ENCODE results near the gene FSIP1.

Gene FSIP1

GRCh38 chr15:39654304-39654703 lies 128.3 kb downstream of the FSIP1 start:
- no peaks in the 10 kb centered on the region for H3K9me2 ChIP-seq (ENCODE audit: low read depth, low read length)
- no peak overlapping the region for H2AFZ ChIP-seq (ENCODE audit: low read length)
- H3K27ac ChIP-seq (ENCODE audit: low read depth, low read length, poor library complexity, severe bottlenecking) = no peak overlapping the region
- H4K20me1 ChIP-seq (ENCODE audit: insufficient read depth, low read length) = no peaks in the 10 kb centered on the region
- no peak overlapping the region for H3K4me3 ChIP-seq (ENCODE audit: low read depth, low read length, poor library complexity, severe bottlenecking)
- H3K27me3 ChIP-seq (ENCODE audit: insufficient read depth, low read length) = no peaks in the 10 kb centered on the region
- H3K79me2 ChIP-seq (ENCODE audit: insufficient read depth, low read length) = no peaks in the 10 kb centered on the region
- no peaks in the 10 kb centered on the region for H3K36me3 ChIP-seq (ENCODE audit: insufficient read depth, low read length)
- no peak for TF ChIP-seq CTCF (IDR thresholded peaks at IDR 0.05; ENCODE audit: low read length)
- no peak for TF ChIP-seq EZH2 (IDR thresholded peaks at IDR 0.05; ENCODE audit: borderline replicate concordance, low read length)
- H3K9me3 ChIP-seq (ENCODE audit: low read length) = no peaks in the 10 kb centered on the region
- no peak overlapping the region for H3K4me2 ChIP-seq (ENCODE audit: low read length)
- no peaks in the 10 kb centered on the region for H3K4me1 ChIP-seq (ENCODE audit: insufficient read depth, low read length, severe bottlenecking)
- H3F3A ChIP-seq (ENCODE audit: insufficient read depth, low read length) = no peaks in the 10 kb centered on the region
- no peak overlapping the region for H3K9ac ChIP-seq (ENCODE audit: low read length)

- H3K9me2 ChIP-seq (ENCODE audit: low read depth, low read length) = no peaks in the 10 kb centered on the region
- no peak overlapping the region for H3K27ac ChIP-seq (ENCODE audit: low read depth, low read length, poor library complexity, severe bottlenecking)
- TF ChIP-seq CTCF (IDR thresholded peaks at IDR 0.05; ENCODE audit: low read length) (no peak), EZH2 (IDR thresholded peaks at IDR 0.05; ENCODE audit: borderline replicate concordance, low read length) (no peak)
- H3K27me3 ChIP-seq (ENCODE audit: insufficient read depth, low read length) = no peaks in the 10 kb centered on the region
- no peaks in the 10 kb centered on the region for H3F3A ChIP-seq (ENCODE audit: insufficient read depth, low read length)
- H3K4me3 ChIP-seq (ENCODE audit: low read depth, low read length, poor library complexity, severe bottlenecking) = no peak overlapping the region
- H3K4me2 ChIP-seq (ENCODE audit: low read length) = no peak overlapping the region
- no peaks in the 10 kb centered on the region for H3K4me1 ChIP-seq (ENCODE audit: insufficient read depth, low read length, severe bottlenecking)
- H2AFZ ChIP-seq (ENCODE audit: low read length) = no peak overlapping the region
- H3K9ac ChIP-seq (ENCODE audit: low read length) = no peak overlapping the region
- H3K79me2 ChIP-seq (ENCODE audit: insufficient read depth, low read length) = no peaks in the 10 kb centered on the region
- H3K36me3 ChIP-seq (ENCODE audit: insufficient read depth, low read length) = no peaks in the 10 kb centered on the region
- H3K9me3 ChIP-seq (ENCODE audit: low read length) = no peaks in the 10 kb centered on the region
- H4K20me1 ChIP-seq (ENCODE audit: insufficient read depth, low read length) = no peaks in the 10 kb centered on the region
Observed at GRCh38 chr15:39651881-39652280, 130.8 kb downstream of the FSIP1 start.

GRCh38 chr15:39651295-39651694 lies 131.3 kb downstream of the FSIP1 start:
- Histone ChIP-seq H3K79me2 (ENCODE audit: insufficient read depth, low read length) (no peaks in the 10 kb centered on the region), H3K9me3 (ENCODE audit: low read length) (no peaks in the 10 kb centered on the region), H3K4me3 (ENCODE audit: low read depth, low read length, poor library complexity, severe bottlenecking) (no peak overlapping the region), H3F3A (ENCODE audit: insufficient read depth, low read length) (no peaks in the 10 kb centered on the region), H2AFZ (ENCODE audit: low read length) (no peak overlapping the region), H3K9ac (ENCODE audit: low read length) (no peak overlapping the region), H3K27ac (ENCODE audit: low read depth, low read length, poor library complexity, severe bottlenecking) (no peak overlapping the region), H4K20me1 (ENCODE audit: insufficient read depth, low read length) (no peaks in the 10 kb centered on the region), H3K27me3 (ENCODE audit: insufficient read depth, low read length) (no peaks in the 10 kb centered on the region), H3K4me1 (ENCODE audit: insufficient read depth, low read length, severe bottlenecking) (no peaks in the 10 kb centered on the region), H3K4me2 (ENCODE audit: low read length) (no peak overlapping the region), H3K36me3 (ENCODE audit: insufficient read depth, low read length) (no peaks in the 10 kb centered on the region), H3K9me2 (ENCODE audit: low read depth, low read length) (no peaks in the 10 kb centered on the region)
- TF ChIP-seq EZH2 (IDR thresholded peaks at IDR 0.05; ENCODE audit: borderline replicate concordance, low read length) (no peak), CTCF (IDR thresholded peaks at IDR 0.05; ENCODE audit: low read length) (no peak)
